OCI-LY7 (cell line): ENCODE data around the gene FN1.

Experiments used
- EZH2phosphoT487 ChIP-seq: fragments of 200-600 bp; sonication (generic); IDR thresholded peaks from 2 replicates; pipeline ENCODE4 v1.6.1; 2018; ENCODE audit warnings: low read depth, borderline replicate concordance, mild to moderate bottlenecking, mixed run types, antibody characterized with exemption, low read length, moderate library complexity, mixed read lengths
- TF ChIP-seq, protein P1 (sequence below): fragments of 200-600 bp; sonication (generic); conservative IDR thresholded peaks from 2 replicates; pipeline ENCODE4 v1.5.1; 2014; ENCODE audit warnings: mild to moderate bottlenecking, antibody characterized with exemption, low read length, moderate library complexity, mixed read lengths

DNA sequence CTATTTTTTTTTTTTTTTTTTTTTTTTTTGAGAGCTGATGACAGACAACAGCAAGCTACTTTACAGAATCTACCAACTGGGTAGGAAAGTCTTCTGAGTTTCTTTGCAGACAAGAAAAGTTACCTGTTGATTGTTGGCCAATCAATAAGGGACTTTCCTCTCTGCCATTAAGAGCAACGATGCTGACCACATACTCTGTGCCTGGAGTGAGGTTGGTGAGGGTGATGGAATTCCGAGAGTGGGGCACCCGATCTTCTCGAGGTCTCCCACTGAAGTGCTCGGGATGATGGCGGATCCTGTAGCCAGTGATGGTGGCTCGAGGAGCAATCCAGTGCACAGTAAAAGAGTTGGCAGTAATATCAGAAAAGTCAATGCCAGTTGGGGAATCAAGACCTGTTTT lies 49.3 kb downstream of the FN1 start:
- TF ChIP-seq, protein P1, sequence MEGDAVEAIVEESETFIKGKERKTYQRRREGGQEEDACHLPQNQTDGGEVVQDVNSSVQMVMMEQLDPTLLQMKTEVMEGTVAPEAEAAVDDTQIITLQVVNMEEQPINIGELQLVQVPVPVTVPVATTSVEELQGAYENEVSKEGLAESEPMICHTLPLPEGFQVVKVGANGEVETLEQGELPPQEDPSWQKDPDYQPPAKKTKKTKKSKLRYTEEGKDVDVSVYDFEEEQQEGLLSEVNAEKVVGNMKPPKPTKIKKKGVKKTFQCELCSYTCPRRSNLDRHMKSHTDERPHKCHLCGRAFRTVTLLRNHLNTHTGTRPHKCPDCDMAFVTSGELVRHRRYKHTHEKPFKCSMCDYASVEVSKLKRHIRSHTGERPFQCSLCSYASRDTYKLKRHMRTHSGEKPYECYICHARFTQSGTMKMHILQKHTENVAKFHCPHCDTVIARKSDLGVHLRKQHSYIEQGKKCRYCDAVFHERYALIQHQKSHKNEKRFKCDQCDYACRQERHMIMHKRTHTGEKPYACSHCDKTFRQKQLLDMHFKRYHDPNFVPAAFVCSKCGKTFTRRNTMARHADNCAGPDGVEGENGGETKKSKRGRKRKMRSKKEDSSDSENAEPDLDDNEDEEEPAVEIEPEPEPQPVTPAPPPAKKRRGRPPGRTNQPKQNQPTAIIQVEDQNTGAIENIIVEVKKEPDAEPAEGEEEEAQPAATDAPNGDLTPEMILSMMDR = no peak
- no peak for TF ChIP-seq EZH2phosphoT487
